H54 (cell line): Measurements from ENCODE around the gene AKAP6.
A peak's percentile ranks its signal among the peaks of the same experiment; 100 is the strongest.
"Not testable (repeated sequence)": the region's sequence is repeated elsewhere in the genome, so short reads cannot be mapped to it uniquely, and the experiment has no call there.

ENCODE experiments used
- DNase-seq: peaks from one replicate; pipeline ENCODE4 v3.0.0; 2011; ENCODE audit warnings: low spot score, mixed read lengths; ENCODE audit not compliant: insufficient read length
- FAIRE-seq: peaks from 3 replicates; lab custom pipeline; 2011; peaks lifted over from hg19 to GRCh38; lab: Jason Lieb, UNC
- POLR2A ChIP-seq: IDR thresholded peaks from 2 replicates; pipeline ENCODE4 v1.6.1; 2011; ENCODE audit warnings: low read depth, mild to moderate bottlenecking, low read length

The AKAP6 gene

GRCh38 chr14:32443890-32444661, 115.0 kb downstream of the AKAP6 start:
- peak; percentile 65 for FAIRE-seq
- no peak for DNase-seq
- no peak for TF ChIP-seq POLR2A

GRCh38 chr14:32447371-32447770, 118.3 kb downstream of the AKAP6 start:
- DNase-seq, result no peak
- no peak for TF ChIP-seq POLR2A
- FAIRE-seq, result no peak

GRCh38 chr14:32449648-32450047, 120.5 kb downstream of the AKAP6 start:
- no peak for TF ChIP-seq POLR2A

GRCh38 chr14:32450919-32451675, 122.0 kb downstream of the AKAP6 start:
- no peak for TF ChIP-seq POLR2A
- FAIRE-seq, result peak; percentile 70

More at GRCh38 chr14:32449648-32450047, 120.5 kb downstream of the AKAP6 start:
- DNase-seq (no peak), FAIRE-seq (peak; percentile 23)

GRCh38 chr14:32453857-32454810, 125.0 kb downstream of the AKAP6 start:
- no peak for TF ChIP-seq POLR2A
- peak; percentile 93 for FAIRE-seq

More at GRCh38 chr14:32450919-32451675, 122.0 kb downstream of the AKAP6 start:
- no peak for DNase-seq

GRCh38 chr14:32457213-32457920, 128.3 kb downstream of the AKAP6 start:
- peak; percentile 61 for FAIRE-seq
- no peak for TF ChIP-seq POLR2A
- DNase-seq, result no peak

More at GRCh38 chr14:32453857-32454810, 125.0 kb downstream of the AKAP6 start:
- no peak for DNase-seq

- TF ChIP-seq POLR2A, result no peak
- DNase-seq (no peak), FAIRE-seq (no peak)
Measured at GRCh38 chr14:32458720-32459119, 129.6 kb downstream of the AKAP6 start.

- no peak for TF ChIP-seq POLR2A
- DNase-seq (no peak), FAIRE-seq (no peak)
Measured at GRCh38 chr14:32460267-32460666, 131.2 kb downstream of the AKAP6 start.

GRCh38 chr14:32462553-32462952, 133.5 kb downstream of the AKAP6 start:
- not testable (repeated sequence) for DNase-seq, FAIRE-seq

- peak; percentile 44 for DNase-seq
- no peak for TF ChIP-seq POLR2A
- FAIRE-seq, result peak; percentile 92
Measured at GRCh38 chr14:32468955-32469354, 139.9 kb downstream of the AKAP6 start.

GRCh38 chr14:32469388-32470160, 140.5 kb downstream of the AKAP6 start:
- DNase-seq (no peak), FAIRE-seq (peak; percentile 60)
- TF ChIP-seq POLR2A, result no peak

- DNase-seq (no peak), FAIRE-seq (no peak)
- no peak for TF ChIP-seq POLR2A
Measured at GRCh38 chr14:32470161-32470715, 141.1 kb downstream of the AKAP6 start.
